ENCODE results near the gene ACSF3. TPM values are rescaled to one million over a fixed set of nuclear protein-coding genes. Genes with fewer than 3 reads are reported as not detected.

The ACSF3 gene
- total RNA-seq, 2 experiments from 2014 or later: 112 to 143 TPM

- CTCF ChIA-PET (ENCODE audit: unreplicated experiment): no interaction called here
- H3K36me3 ChIP-seq (ENCODE audit: insufficient read depth, low read length): peaks cover 95% of the 10 kb centered on the region
- no peak overlapping the region for H2AFZ ChIP-seq (ENCODE audit: low read length)
- DNase-seq (ENCODE audit: low spot score): no peak
- no peaks in the 10 kb centered on the region for H4K20me1 ChIP-seq (ENCODE audit: insufficient read depth, low read length)
- no peaks in the 10 kb centered on the region for H3K4me1 ChIP-seq (ENCODE audit: insufficient read depth, low read length, poor library complexity, severe bottlenecking)
- no peaks in the 10 kb centered on the region for H3K9me2 ChIP-seq (ENCODE audit: insufficient read depth, low read length)
- H3K9me3 ChIP-seq (ENCODE audit: low read length): no peaks in the 10 kb centered on the region
- no peak overlapping the region for H3K4me2 ChIP-seq (ENCODE audit: low read length)
- H3K4me3 ChIP-seq (ENCODE audit: low read depth, low read length, poor library complexity, severe bottlenecking): no peak overlapping the region
- POLR2A ChIA-PET: no interaction called here
- no peak for TF ChIP-seq CTCF (conservative IDR thresholded peaks at IDR 0.05; ENCODE audit: low read length)
- TF ChIP-seq EZH2phosphoT487 (IDR thresholded peaks at IDR 0.05; ENCODE audit: borderline replicate concordance, low read depth, low read length): no peak
- BruUV-seq (replicated peaks): no TSS peak
- H3K79me2 ChIP-seq (ENCODE audit: insufficient read depth, low read depth, low read length): peaks cover 4% of the 10 kb centered on the region; the same call in 1 of the 2 replicates
- intact Hi-C loops (cut with micrococcal nuclease; ENCODE audit: unreplicated experiment): no loop called here
- no peak overlapping the region for H3K27ac ChIP-seq (ENCODE audit: low read depth, low read length, poor library complexity, severe bottlenecking)
These were observed 42.5 kb downstream of the ACSF3 start for GRCh38 chr16:89135971-89136765.

- BruUV-seq (replicated peaks): no TSS peak
- H3K4me3 ChIP-seq (ENCODE audit: low read depth, low read length, poor library complexity, severe bottlenecking): no peak overlapping the region
- no peaks in the 10 kb centered on the region for H3K9me3 ChIP-seq (ENCODE audit: low read length)
- H3K4me1 ChIP-seq (ENCODE audit: insufficient read depth, low read length, poor library complexity, severe bottlenecking): no peaks in the 10 kb centered on the region
- POLR2A ChIA-PET: interaction anchor here (0.7 kb wide), 1 partner anchor 28 kb away, joined by 3 read pairs; no protein-coding TSS in a partner anchor
- peaks cover 95% of the 10 kb centered on the region for H3K36me3 ChIP-seq (ENCODE audit: insufficient read depth, low read length)
- TF ChIP-seq EZH2phosphoT487 (IDR thresholded peaks at IDR 0.05; ENCODE audit: borderline replicate concordance, low read depth, low read length) (no peak), CTCF (conservative IDR thresholded peaks at IDR 0.05; ENCODE audit: low read length) (no peak)
- no peak overlapping the region for H3K27ac ChIP-seq (ENCODE audit: low read depth, low read length, poor library complexity, severe bottlenecking)
- intact Hi-C loops (cut with micrococcal nuclease; ENCODE audit: unreplicated experiment): no loop called here
- DNase-seq (ENCODE audit: low spot score): no peak
- H4K20me1 ChIP-seq (ENCODE audit: insufficient read depth, low read length): no peaks in the 10 kb centered on the region
- H3K9me2 ChIP-seq (ENCODE audit: insufficient read depth, low read length): no peaks in the 10 kb centered on the region
- no peaks in the 10 kb centered on the region for H3K79me2 ChIP-seq (ENCODE audit: insufficient read depth, low read depth, low read length)
- CTCF ChIA-PET (ENCODE audit: unreplicated experiment): no interaction called here
- H2AFZ ChIP-seq (ENCODE audit: low read length): no peak overlapping the region
- H3K4me2 ChIP-seq (ENCODE audit: low read length): no peak overlapping the region
These were observed 43.3 kb downstream of the ACSF3 start for GRCh38 chr16:89136931-89137330.
